IPS-18c (cell line): ENCODE data around the gene JMJD7.

ENCODE experiments used
- H3K4me3 ChIP-seq: 2 replicates; pipeline ENCODE4 v1.7.0; 2013; ENCODE audit warnings: low read depth, mild to moderate bottlenecking, low read length, moderate library complexity; ENCODE audit not compliant: insufficient read depth
- H3K9me3 ChIP-seq: one replicate; pipeline ENCODE4 v1.6.1; 2013; ENCODE audit warnings: mild to moderate bottlenecking, low read length, moderate library complexity; ENCODE audit not compliant: control insufficient read depth, insufficient read depth

JMJD7 gene

GRCh38 chr15:41881920-41882688 lies 54.2 kb downstream of the JMJD7 start:
- Histone ChIP-seq H3K4me3 (peak overlapping the region; percentile 44), H3K9me3 (no peaks in the 10 kb centered on the region)

- H3K4me3 ChIP-seq, result peak overlapping the region; percentile 44; the same call in 1 of the 2 replicates
- H3K9me3 ChIP-seq, result no peaks in the 10 kb centered on the region
Observed at GRCh38 chr15:41882689-41883483, 55.0 kb downstream of the JMJD7 start.

GRCh38 chr15:41883484-41883825 lies 55.6 kb downstream of the JMJD7 start:
- no peak overlapping the region for H3K4me3 ChIP-seq
- H3K9me3 ChIP-seq, result no peaks in the 10 kb centered on the region

- H3K9me3 ChIP-seq, result no peaks in the 10 kb centered on the region
- no peak overlapping the region for H3K4me3 ChIP-seq
Observed at GRCh38 chr15:41884458-41884857, 56.6 kb downstream of the JMJD7 start.

GRCh38 chr15:41885321-41885720 lies 57.4 kb downstream of the JMJD7 start:
- Histone ChIP-seq H3K4me3 (no peak overlapping the region), H3K9me3 (no peaks in the 10 kb centered on the region)

- H3K9me3 ChIP-seq, result no peaks in the 10 kb centered on the region
- H3K4me3 ChIP-seq, result no peak overlapping the region
Observed at GRCh38 chr15:41885841-41886240, 57.9 kb downstream of the JMJD7 start.

- H3K4me3 ChIP-seq, result no peak overlapping the region
- H3K9me3 ChIP-seq, result no peaks in the 10 kb centered on the region
Observed at GRCh38 chr15:41886741-41887140, 58.8 kb downstream of the JMJD7 start.

- Histone ChIP-seq H3K9me3 (no peaks in the 10 kb centered on the region), H3K4me3 (no peak overlapping the region)
Observed at GRCh38 chr15:41887161-41887560, 59.3 kb downstream of the JMJD7 start.
